Measurements from ENCODE around the gene NELFE. TPM values are rescaled to one million over a fixed set of nuclear protein-coding genes. Genes with fewer than 3 reads are reported as not detected.

NELFE gene
- total RNA-seq: 97.9 and 114 TPM in 2 replicates

GRCh38 chr6:31958741-31959739 is at the start of gene NELFE, which contains the start of gene SKIC2:
Gene NELFE, minus strand, starts transcription at chr6:31958971. Its CDS starts 525 bp downstream, at chr6:31958446.
Gene SKIC2, plus strand, starts transcription at chr6:31959175. Its CDS starts 18 bp downstream, at chr6:31959193.

GRCh38 chr6:31981744-31982143 is 23.0 kb upstream of the NELFE start, which contains the start of gene C4A:
Gene C4A, plus strand, starts transcription at chr6:31982057. Its CDS starts 51 bp downstream, at chr6:31982108.

GRCh38 chr6:31971993-31972708 is 13.4 kb upstream of the NELFE start, which contains the start of gene DXO:
Gene DXO, minus strand, starts transcription at chr6:31972138. Its CDS starts 463 bp downstream, at chr6:31971675.

GRCh38 chr6:31945507-31946369 is 13.0 kb downstream of the NELFE start, which contains the start of gene CFB:
Gene CFB, plus strand, starts transcription at chr6:31946095. Its CDS starts 127 bp downstream, at chr6:31946222.

GRCh38 chr6:31927242-31927862 is 31.4 kb downstream of the NELFE start, which contains the start of gene C2:
Gene C2, plus strand, starts transcription at chr6:31927717. Its CDS starts 36 bp downstream, at chr6:31927753.

Small RNA genes within 50 kb of the gene (small RNA-seq; reads per million reads assigned to genes)
- not detected for gene AL645922.1

Other genes starting within 250 kb of the NELFE start
- not detected in 2 replicates for gene LY6G6D, start 243.6 kb downstream of the NELFE start, total RNA-seq
- not detected in 2 replicates for gene LY6G6C, start 237.2 kb downstream of the NELFE start, total RNA-seq
- gene MPIG6B, start 235.6 kb downstream of the NELFE start, total RNA-seq: not detected in 2 replicates
- gene DDAH2, start 229.7 kb downstream of the NELFE start, total RNA-seq: 22.7 and 32.0 TPM in 2 replicates
- 927 and 1,210 TPM in 2 replicates for gene CLIC1, start 222.4 kb downstream of the NELFE start, total RNA-seq
- gene MSH5, start 219.0 kb downstream of the NELFE start, total RNA-seq: 16.9 and 29.1 TPM in 2 replicates
- gene SAPCD1, start 196.3 kb downstream of the NELFE start, total RNA-seq: 0.59 and 1.1 TPM in 2 replicates
- gene VWA7, start 181.6 kb downstream of the NELFE start, total RNA-seq: under 0.01 and 0.98 TPM in 2 replicates
- 88.6 and 117 TPM in 2 replicates for gene VARS1, start 163.2 kb downstream of the NELFE start, total RNA-seq
- gene LSM2, start 152.0 kb downstream of the NELFE start, total RNA-seq: 37.1 and 48.9 TPM in 2 replicates
- 0.37 and 0.39 TPM in 2 replicates for gene HSPA1L, start 143.7 kb downstream of the NELFE start, total RNA-seq
- gene HSPA1A, start 143.4 kb downstream of the NELFE start, total RNA-seq: 35.6 and 53.8 TPM in 2 replicates
- gene HSPA1B, start 131.2 kb downstream of the NELFE start, total RNA-seq: 77.8 and 79.0 TPM in 2 replicates
- 55.9 and 56.1 TPM in 2 replicates for gene NEU1, start 96.2 kb downstream of the NELFE start, total RNA-seq
- gene SLC44A4, start 80.0 kb downstream of the NELFE start, total RNA-seq: not detected in 2 replicates
- 43.4 and 50.4 TPM in 2 replicates for gene EHMT2, start 61.3 kb downstream of the NELFE start, total RNA-seq
- gene ZBTB12, start 56.9 kb downstream of the NELFE start, total RNA-seq: 1.5 and 1.8 TPM in 2 replicates
- 0.59 and 2.9 TPM in 2 replicates for gene C2, start 31.3 kb downstream of the NELFE start, total RNA-seq
- 6.3 and 10.7 TPM in 2 replicates for gene CFB, start 12.9 kb downstream of the NELFE start, total RNA-seq
- 55.5 and 55.7 TPM in 2 replicates for gene SKIC2, start 204 bp upstream of the NELFE start, total RNA-seq
- 13.5 and 15.1 TPM in 2 replicates for gene DXO, start 13.2 kb upstream of the NELFE start, total RNA-seq
- 1.4 and 2.6 TPM in 2 replicates for gene C4A, start 23.1 kb upstream of the NELFE start, total RNA-seq
- 1.4 and 1.5 TPM in 2 replicates for gene C4B, start 55.8 kb upstream of the NELFE start, total RNA-seq
- gene CYP21A2, start 79.4 kb upstream of the NELFE start, total RNA-seq: under 0.01 TPM in 1 of 2 replicates, not detected in the other
- gene TNXB, start 150.4 kb upstream of the NELFE start, total RNA-seq: 99.6 and 179 TPM in 2 replicates
- 19.5 and 23.3 TPM in 2 replicates for gene ATF6B, start 169.3 kb upstream of the NELFE start, total RNA-seq
- gene FKBPL, start 171.3 kb upstream of the NELFE start, total RNA-seq: 6.6 and 7.3 TPM in 2 replicates
- gene PRRT1, start 193.0 kb upstream of the NELFE start, total RNA-seq: under 0.01 and 0.20 TPM in 2 replicates
- gene PPT2, start 195.2 kb upstream of the NELFE start, total RNA-seq: 9.6 and 10.6 TPM in 2 replicates
- gene EGFL8, start 205.6 kb upstream of the NELFE start, total RNA-seq: 0.73 and 1.4 TPM in 2 replicates
- 26.5 and 29.1 TPM in 2 replicates for gene AGPAT1, start 217.1 kb upstream of the NELFE start, total RNA-seq
- 15.1 and 18.8 TPM in 2 replicates for gene RNF5, start 219.4 kb upstream of the NELFE start, total RNA-seq
- 0.20 and 1.1 TPM in 2 replicates for gene AGER, start 225.3 kb upstream of the NELFE start, total RNA-seq
- gene PBX2, start 231.2 kb upstream of the NELFE start, total RNA-seq: 21.3 and 28.7 TPM in 2 replicates
- gene GPSM3, start 233.7 kb upstream of the NELFE start, total RNA-seq: 1.1 and 1.4 TPM in 2 replicates

All from subcutaneous preadipocyte (primary cell).